ENCODE measurements around the gene ACTMAP. TPM values are rescaled to one million over a fixed set of nuclear protein-coding genes. Genes with fewer than 3 reads are reported as not detected.
A peak's percentile ranks its signal among the peaks of the same experiment; 100 is the strongest.

The ACTMAP gene
- total RNA-seq, 1 experiment from 2014 or later = 16.8 TPM

DNA sequence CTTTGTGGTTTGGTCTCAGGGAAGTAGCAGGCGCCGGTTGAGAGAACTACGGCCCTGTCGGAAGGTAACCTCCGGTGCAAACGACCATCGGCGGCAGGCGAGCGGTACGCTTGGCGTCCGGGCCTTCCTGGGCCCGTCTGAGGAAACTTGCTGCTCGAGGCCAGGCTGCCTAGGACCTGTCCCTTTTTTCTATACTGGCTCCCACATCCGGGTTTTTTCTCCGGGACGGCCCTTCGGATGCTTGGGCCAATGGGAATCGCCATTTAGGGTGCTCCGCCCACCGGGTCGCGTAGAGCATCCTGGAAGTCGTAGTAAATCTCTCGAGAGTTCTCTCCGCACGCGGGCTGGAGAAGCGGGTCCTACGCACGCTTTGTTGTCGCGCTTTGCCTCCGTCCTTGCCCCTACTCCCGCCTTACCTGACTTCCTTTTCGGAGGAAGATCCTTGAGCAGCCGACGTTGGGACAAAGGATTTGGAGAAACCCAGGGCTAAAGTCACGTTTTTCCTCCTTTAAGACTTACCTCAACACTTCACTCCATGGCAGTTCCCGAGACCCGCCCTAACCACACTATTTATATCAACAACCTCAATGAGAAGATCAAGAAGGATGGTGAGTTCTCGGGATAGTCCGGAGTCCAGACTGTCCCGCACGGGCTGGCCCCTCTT is 729 bp upstream of the ACTMAP start, which contains the start of gene SNRPA (continued):
- TF ChIP-seq POLR2A (IDR thresholded peaks at IDR 0.05; ENCODE audit: borderline replicate concordance, extremely low read depth, insufficient read depth, insufficient read length) (peak; percentile 70), EZH2 (IDR thresholded peaks at IDR 0.05) (no peak), ZFX (IDR thresholded peaks at IDR 0.05) (no peak; the same call in 1 of the 2 replicates), ZNF274 (IDR thresholded peaks at IDR 0.05; ENCODE audit: low read depth, low read length) (no peak), RAD21 (IDR thresholded peaks at IDR 0.05; ENCODE audit: low read depth) (no peak)

DNA sequence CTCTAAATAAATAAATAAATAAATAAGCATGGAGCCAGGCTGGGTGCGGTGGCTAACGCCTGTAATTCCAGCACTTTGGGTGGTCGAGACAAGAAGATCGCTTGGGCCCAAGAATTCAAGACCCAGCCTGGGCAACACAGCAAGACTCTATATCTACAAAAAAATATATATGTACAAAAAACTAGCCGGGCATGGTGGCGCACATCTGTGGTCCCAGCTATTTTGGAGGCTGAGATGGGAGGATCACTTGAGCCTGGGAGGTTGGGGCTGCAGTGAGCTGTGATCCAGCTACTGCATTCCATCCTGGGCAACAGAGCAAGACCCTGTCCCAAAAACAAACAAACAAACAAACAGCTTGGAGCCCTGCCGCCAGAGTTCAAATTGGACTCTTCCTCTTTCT is 2.7 kb downstream of the ACTMAP start:
- intact Hi-C loops (cut with micrococcal nuclease) = no loop called here
- TF ChIP-seq CBX3 (IDR thresholded peaks at IDR 0.05; ENCODE audit: low read depth) = no peak
- no peak for TF ChIP-seq ELF1 (IDR thresholded peaks at IDR 0.05; ENCODE audit: borderline replicate concordance, low read depth)
- TF ChIP-seq SIN3A (IDR thresholded peaks at IDR 0.05; ENCODE audit: low read depth) = no peak
- TF ChIP-seq SRF (IDR thresholded peaks at IDR 0.05; ENCODE audit: low read depth) = no peak
- TF ChIP-seq RAD21 (IDR thresholded peaks at IDR 0.05; ENCODE audit: low read depth) = no peak
- no peak for TF ChIP-seq YY1 (IDR thresholded peaks at IDR 0.05; ENCODE audit: extremely low read depth, insufficient replicate concordance, low read depth, low read length)
- TF ChIP-seq ZNF274 (IDR thresholded peaks at IDR 0.05; ENCODE audit: low read depth, low read length) = no peak
- TF ChIP-seq ZFX (IDR thresholded peaks at IDR 0.05) = no peak
- ChIA-PET CTCF (no interaction called here), RAD21 (ENCODE audit: low non-redundant PET in 1 of 2, low total read pairs in 2 of 2, uncharacterized antibody in 2 of 2, unreplicated experiment in 2 of 2) (no interaction called here), POLR2A (no interaction called here)
- ATAC-seq (no peak), DNase-seq (ENCODE audit: low read depth, low spot score) (no peak)
- Histone ChIP-seq H4K20me1 (ENCODE audit: insufficient read depth) (no peaks in the 10 kb centered on the region), H3K27me3 (ENCODE audit: insufficient read depth, low read length) (no peaks in the 10 kb centered on the region), H3K36me3 (ENCODE audit: control insufficient read depth in 1 of 2, insufficient read depth in 2 of 2, low read length in 2 of 2) (peaks cover 0 to 5% of the 10 kb centered on the region in 2 experiments; a peak in 1 of 4 replicates), H3K4me1 (ENCODE audit: control insufficient read depth in 1 of 2, insufficient read depth in 2 of 2, low read length in 2 of 2) (peaks cover 23 to 31% of the 10 kb centered on the region in 2 experiments; a peak in 3 of 4 replicates), H2AFZ (ENCODE audit: low read depth, low read length, poor library complexity, severe bottlenecking) (no peak overlapping the region), H3K4me3 (replicated peaks in 1 of 2; ENCODE audit: low read depth in 1 of 2, low read length in 2 of 2) (no peak overlapping the region), H3K9ac (ENCODE audit: low read length) (no peak overlapping the region), H3K27ac (ENCODE audit: low read depth, low read length) (no peak overlapping the region), H3K9me2 (ENCODE audit: insufficient read depth) (no peaks in the 10 kb centered on the region), H3K4me2 (ENCODE audit: low read length) (no peak overlapping the region), H3K79me2 (ENCODE audit: insufficient read depth, low read length) (peaks cover 15% of the 10 kb centered on the region), H3K9me3 (ENCODE audit: control insufficient read depth in 1 of 2, insufficient read depth in 1 of 2, low read depth in 1 of 2, low read length in 2 of 2) (no peaks in the 10 kb centered on the region)
- BruUV-seq (replicated peaks) = no TSS peak
